Measurements from ENCODE around the gene CALR.
"Not testable (repeated sequence)": the region's sequence is repeated elsewhere in the genome, so short reads cannot be mapped to it uniquely, and the experiment has no call there.

Gene CALR

DNA sequence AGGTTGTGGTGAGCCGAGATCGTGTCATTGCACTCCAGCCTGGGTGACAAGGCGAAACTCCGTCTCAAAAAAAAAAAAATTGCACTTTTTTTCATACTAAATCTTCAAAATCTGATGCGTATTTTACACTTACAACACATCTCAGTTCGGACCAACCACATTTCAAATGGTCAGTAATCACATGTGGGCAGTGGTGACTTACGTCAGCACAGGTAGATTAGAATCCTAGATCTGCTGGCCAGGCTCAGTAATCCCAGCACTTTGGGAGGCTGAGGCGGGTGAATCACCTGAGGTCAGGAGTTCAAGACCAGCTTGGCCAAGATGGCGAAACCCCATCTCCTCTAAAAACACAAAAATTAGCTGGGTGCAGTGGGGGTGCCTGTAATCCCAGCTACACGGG, 3.3 kb upstream of the CALR start:
- no peak for DNase-seq

DNA sequence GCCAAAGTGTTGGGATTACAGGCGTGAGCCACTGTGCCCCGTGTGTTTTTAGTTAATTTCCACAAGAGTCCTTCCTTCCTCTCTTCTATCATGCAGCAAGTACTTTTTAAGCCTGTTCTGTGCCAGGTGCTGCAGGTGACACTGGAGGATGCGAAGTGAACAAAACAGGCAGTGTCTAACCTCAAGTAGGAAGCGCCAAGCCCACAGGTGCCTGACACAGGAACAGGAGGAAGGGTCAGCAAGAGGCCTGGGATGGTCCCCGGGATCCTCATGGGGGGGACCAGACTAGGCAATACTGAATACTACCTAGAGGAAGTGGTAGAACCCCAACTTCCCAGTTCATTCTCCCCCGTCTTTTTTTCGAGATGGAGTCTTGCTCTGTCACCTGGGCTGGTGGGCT, 1.8 kb upstream of the CALR start:
- no peak for DNase-seq

DNA sequence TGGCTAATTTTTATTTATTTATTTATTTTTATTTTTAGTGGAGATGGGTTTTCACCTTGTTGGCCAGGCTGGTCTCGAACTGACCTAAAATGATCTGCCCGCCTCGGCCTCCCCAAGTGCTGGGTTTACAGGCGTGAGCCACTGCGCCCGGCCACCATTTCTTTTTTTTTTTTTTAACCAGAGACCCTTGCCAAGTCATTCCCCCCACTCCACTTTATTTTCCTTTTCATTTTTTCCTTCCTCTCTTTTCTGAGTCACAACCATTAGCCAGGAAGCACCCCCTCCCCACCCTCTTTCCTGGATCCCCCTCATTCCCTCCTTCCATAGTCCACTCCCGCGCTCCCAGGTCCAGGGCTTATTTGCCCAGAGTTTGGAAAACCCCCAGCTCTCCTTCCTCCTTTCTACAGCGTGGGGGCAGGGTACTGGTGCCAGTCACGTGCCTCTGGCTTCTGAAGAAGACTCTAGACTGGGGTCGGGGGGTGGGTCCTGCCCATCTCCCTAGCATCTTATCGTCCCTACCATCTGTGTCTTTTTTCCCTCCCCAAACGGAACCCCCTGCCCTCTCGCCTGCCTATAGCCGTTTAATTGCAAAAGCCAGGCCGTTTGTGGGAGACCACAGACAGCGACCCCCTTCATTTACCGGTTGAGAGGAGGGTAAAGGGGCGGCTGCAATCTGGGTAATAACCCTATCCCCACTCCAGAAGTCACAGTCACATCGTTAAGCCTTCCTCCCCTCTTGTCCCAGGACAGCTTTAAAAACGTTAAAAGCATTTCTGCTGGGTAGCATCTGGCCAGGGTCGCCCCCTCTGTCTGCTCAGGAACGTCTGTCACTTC, 1.1 kb upstream of the CALR start:
- peak; percentile 63 for DNase-seq

DNA sequence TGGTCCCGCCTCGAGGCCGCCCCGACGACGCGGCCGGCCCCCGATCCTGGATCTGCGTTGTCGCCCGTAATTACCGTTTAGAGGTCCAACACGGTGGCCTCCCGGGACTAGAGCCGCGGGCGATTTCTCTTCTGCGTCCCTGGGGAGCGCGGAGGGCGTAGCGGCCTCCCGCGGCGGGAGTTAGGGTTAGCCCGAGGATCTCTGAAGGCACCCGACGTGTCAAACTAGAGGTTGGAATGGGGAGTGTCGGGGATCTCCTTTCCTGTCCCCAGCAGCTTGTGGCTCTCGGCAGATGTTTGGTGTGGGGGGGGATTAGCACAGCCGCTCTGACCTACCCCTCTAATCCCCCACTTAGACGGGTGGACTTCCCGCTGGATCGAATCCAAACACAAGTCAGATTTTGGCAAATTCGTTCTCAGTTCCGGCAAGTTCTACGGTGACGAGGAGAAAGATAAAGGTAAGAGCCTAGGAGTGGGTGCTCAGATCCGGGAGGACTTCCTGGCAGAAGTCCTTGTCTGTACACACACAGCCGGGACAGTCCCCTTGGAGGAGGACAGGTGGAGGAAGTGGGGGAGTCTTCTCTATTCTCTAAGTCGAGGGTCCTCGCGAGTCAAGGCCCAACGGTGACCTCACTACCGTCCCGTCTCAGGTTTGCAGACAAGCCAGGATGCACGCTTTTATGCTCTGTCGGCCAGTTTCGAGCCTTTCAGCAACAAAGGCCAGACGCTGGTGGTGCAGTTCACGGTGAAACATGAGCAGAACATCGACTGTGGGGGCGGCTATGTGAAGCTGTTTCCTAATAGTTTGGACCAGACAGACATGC, 581 bp downstream of the CALR start:
- peak; percentile 63 for DNase-seq

DNA sequence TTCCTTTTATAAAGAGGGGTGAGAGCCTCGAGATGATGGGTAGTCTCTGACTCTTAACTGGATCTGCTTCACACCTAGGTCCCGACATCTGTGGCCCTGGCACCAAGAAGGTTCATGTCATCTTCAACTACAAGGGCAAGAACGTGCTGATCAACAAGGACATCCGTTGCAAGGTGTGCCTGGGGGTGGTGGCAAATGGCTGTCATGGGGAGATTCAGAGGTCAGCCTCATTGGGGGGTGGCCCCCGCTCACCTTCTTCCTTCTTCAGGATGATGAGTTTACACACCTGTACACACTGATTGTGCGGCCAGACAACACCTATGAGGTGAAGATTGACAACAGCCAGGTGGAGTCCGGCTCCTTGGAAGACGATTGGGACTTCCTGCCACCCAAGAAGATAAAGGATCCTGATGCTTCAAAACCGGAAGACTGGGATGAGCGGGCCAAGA, 1.6 kb downstream of the CALR start:
- DNase-seq, result no peak

DNA sequence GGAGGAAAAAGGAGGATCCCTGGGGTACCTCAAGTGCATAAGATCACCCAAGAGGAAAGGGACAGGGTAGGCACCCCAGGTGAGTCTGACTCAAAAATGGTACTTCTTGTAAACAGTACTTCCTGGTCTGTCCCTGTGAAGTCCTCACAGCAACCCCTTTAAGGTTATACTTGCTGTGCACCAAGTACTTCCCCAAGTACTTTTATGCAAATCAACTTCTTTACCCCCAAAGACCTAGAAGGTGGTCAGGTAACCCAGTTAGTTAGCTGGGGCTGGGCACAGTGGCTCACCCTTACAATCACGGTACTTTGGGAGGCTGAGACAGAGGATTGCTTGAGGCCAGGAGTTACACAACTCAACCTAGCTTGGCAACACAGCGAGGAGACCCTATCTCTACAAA, 2.5 kb downstream of the CALR start:
- no peak for DNase-seq

DNA sequence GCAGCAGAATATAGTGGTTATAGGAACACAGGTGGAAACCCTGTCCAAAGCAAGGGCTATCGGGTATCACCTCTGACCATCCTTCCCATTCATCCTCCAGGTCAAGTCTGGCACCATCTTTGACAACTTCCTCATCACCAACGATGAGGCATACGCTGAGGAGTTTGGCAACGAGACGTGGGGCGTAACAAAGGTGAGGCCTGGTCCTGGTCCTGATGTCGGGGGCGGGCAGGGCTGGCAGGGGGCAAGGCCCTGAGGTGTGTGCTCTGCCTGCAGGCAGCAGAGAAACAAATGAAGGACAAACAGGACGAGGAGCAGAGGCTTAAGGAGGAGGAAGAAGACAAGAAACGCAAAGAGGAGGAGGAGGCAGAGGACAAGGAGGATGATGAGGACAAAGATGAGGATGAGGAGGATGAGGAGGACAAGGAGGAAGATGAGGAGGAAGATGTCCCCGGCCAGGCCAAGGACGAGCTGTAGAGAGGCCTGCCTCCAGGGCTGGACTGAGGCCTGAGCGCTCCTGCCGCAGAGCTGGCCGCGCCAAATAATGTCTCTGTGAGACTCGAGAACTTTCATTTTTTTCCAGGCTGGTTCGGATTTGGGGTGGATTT, 5.1 kb downstream of the CALR start:
- DNase-seq, result no peak

DNA sequence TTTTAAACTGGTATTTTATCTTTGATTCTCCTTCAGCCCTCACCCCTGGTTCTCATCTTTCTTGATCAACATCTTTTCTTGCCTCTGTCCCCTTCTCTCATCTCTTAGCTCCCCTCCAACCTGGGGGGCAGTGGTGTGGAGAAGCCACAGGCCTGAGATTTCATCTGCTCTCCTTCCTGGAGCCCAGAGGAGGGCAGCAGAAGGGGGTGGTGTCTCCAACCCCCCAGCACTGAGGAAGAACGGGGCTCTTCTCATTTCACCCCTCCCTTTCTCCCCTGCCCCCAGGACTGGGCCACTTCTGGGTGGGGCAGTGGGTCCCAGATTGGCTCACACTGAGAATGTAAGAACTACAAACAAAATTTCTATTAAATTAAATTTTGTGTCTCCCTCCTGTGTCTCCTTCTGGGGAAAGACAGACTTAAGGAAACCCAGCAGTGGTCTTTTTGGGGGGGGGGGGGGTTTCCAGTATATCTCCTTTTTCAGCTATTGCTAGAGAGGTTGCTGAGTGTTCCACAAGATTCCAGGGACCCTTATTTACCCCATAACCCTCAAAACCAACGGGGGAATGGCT, 5.8 kb downstream of the CALR start:
- DNase-seq, result no peak

DNA sequence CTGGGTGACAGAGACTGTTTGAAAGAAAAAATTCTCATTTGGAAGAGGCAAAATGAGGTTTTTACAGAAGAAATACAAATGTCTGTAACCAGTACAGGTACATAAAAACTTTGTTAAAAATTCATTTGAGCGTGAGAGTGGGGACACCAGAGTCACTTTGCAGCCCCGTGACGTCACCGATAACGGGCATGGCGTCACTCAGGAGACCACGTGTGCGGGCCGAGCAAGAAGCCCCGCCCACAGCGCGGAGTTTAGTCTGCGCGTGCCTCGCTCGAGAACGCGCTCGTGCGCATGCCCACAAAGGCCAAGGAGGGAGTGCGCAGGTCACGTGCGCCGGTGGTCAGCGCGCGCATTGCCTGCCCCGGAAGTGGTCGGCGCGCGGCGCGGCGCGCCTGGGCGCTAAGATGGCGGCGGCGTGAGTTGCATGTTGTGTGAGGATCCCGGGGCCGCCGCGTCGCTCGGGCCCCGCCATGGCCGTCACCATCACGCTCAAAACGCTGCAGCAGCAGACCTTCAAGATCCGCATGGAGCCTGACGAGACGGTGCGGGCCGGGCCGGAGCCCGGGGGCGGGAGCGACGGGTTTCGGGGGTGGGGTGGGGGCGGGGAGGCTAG, 7.2 kb downstream of the CALR start, which contains the start of gene RAD23A:
Gene RAD23A, plus strand, starts transcription at position 384 of the 613 bp plus-strand sequence. Its CDS starts 87 bp downstream, at position 471.
- DNase-seq, result peak; percentile 100

DNA sequence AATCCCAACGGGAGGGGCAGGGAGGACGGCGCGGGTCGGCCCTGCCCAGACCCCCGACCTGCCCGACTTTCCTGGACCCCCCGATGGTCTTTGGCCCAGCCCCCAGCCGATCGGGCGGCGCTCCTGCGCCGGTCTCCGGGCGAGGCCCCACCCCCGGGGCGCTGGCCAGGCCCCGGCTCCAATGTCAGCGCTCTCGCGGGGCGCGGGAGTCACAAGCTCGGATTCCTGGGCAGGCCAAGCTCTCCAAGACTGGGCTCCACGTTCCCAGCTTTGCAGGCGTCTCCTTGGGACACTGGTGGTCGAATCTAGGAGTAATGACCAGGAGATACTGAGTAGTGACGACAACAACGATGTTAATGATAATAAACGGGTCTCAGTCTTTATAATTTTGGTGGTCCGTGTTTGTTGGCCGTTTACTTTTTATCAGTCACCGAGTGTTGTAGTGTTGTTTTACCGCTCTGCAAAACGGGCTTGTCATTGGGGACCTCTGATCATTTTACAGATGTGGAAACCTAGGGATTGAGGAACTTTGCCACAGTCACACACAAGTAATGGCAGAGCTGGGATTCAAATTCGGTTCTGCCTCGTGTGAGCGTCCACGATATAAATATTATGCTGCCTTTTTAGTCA, 7.8 kb downstream of the CALR start:
- peak; percentile 68 for DNase-seq

DNA sequence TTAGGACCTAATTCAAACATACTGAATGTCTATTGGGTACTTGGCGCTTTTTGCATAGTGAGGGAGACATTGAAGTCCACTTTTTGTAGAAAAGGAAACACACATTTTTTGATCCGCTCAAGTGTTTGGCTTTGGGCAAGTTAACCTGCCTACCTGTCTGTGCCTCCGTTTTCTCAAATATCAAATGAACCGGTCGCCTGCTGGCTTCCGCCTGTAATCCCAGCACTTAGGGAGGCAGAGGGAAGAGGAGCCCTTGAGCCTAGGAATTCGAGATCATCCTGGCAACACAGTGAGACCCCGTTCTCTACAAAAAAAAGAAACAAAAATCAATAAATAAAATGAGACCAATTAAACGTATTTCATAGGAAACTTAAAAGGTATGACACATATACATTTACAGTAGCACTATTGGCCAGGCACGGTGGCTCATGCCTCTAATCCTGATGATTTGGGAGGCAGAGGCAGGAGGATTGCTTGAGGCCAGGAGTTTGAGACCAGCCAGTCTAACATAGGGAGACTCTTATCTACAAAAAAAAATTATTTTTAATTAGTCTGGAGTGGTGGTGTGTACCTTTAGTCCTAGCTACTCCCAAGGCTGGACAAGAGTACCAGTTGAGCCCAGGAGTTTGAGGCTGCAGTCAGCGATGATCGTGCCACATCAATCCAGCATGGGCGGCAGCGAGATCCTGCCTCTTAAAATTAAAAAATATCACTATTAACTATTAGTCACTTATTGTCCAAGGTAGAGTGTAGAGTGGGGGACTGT, 8.5 kb downstream of the CALR start:
- DNase-seq, result no peak

DNA sequence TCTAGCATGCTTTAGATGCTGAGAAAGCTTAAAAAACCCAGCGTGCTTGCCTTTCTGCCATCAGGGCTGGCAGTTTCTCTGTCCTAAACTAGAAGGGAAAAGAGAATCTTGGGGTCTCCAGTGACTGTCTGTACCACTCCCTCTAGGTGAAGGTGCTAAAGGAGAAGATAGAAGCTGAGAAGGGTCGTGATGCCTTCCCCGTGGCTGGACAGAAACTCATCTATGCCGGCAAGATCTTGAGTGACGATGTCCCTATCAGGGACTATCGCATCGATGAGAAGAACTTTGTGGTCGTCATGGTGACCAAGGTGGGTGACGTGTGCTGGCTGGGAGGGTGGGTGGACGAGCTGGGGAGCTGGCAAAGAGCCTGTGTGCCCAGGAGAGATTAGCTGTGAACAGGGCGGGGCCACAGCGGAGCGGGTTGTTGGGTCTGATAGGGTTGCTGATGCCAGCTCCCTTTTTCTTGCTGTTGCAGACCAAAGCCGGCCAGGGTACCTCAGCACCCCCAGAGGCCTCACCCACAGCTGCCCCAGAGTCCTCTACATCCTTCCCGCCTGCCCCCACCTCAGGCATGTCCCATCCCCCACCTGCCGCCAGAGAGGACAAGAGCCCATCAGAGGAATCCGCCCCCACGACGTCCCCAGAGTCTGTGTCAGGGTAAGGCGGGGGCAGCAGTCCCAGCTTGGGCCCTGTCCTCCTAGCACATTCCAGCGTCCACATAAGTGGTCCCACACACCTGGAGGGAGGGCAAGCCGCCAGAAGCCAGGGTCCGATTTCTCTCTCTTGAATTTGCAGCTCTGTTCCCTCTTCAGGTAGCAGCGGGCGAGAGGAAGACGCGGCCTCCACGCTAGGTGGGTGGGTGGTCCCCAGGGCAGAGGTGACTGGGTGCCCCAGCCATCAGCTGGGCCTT, 9.5 kb downstream of the CALR start:
- DNase-seq, result no peak

DNA sequence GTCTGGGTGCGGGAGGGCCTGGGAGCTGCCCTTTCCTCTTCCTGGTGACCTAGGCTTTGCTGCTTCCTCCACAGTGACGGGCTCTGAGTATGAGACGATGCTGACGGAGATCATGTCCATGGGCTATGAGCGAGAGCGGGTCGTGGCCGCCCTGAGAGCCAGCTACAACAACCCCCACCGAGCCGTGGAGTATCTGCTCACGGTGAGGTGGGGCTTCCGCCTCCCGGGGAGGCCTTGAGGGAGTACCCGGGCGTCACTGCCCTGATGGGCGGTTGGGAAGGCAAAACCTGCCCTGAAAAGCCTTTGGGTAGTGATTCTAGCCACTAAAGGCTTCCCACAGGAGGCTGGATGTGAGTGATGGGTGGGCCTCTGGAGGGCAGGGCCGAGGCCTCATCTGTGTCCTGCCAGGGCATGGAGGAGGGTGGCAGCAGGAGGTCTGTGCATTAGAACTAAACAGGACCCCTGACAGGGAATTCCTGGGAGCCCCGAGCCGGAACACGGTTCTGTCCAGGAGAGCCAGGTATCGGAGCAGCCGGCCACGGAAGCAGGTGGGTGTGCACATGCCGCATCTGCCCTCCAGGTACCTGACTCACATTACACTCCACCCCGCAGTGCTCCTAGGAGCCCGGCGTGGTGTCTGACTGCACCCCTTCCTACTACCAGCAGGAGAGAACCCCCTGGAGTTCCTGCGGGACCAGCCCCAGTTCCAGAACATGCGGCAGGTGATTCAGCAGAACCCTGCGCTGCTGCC, 10.4 kb downstream of the CALR start:
- no peak for DNase-seq

DNA sequence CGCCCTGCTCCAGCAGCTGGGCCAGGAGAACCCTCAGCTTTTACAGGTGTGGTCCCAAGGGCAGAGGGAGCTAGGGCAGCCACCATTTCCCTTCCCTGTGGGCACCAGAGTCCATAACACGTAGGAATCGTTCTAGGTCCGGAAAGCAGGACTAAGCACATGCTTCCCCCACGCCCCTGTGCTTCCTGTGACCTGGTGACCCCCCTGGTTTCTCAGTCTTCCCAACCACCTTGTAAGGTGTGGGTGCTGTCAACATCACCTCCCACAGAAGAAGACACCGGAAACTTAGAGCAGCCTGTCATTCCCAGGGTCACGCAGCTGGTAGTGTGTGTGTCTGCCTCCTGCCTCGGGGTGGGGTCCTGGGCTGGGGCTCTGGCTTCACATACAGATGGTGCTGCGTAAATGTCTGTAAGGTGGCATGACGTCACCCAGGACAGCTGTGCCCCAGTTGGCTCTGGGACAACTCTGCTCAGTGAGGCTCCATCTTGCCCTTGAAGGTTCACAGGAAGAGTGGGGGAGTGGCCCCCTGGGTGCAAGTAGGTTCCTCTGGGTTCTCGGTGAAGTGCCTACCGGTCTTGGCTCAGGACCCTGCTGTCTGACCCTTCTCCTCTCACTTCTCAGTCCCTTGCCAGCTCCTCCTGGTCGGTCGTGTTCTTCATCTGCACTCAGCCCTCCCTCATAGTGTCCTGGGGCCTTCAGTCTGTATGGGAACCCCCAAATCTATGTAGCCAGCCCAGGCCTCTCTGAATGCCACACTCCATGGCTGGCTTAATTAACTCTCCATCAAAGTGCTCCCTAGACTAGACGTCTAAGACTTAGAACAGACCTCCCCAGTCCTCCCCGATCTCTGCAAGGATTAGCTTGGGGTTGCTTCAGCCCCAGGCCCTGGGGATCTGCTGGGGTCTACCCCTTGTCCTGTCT, 11.2 kb downstream of the CALR start:
- DNase-seq, result no peak

DNA sequence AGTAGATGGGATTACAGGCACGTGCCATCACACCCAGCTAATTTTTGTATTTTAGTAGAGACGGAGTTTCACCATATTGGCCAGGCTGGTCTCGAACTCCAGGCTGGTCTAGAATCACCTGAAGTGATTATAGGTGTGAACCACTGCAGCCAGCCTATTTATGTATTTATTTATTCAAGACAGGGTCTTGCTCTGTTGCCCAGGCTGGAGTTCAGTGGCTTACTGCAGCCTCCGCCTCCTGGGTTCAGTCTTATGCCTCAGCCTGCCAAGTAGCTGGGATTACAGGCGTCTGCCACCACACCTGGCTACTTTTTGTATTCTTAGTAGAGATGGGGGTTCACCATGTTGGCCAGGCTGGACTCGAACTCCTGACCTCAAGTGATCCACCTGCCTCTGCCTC, 13.6 kb downstream of the CALR start:
- not testable (repeated sequence) for DNase-seq

DNA sequence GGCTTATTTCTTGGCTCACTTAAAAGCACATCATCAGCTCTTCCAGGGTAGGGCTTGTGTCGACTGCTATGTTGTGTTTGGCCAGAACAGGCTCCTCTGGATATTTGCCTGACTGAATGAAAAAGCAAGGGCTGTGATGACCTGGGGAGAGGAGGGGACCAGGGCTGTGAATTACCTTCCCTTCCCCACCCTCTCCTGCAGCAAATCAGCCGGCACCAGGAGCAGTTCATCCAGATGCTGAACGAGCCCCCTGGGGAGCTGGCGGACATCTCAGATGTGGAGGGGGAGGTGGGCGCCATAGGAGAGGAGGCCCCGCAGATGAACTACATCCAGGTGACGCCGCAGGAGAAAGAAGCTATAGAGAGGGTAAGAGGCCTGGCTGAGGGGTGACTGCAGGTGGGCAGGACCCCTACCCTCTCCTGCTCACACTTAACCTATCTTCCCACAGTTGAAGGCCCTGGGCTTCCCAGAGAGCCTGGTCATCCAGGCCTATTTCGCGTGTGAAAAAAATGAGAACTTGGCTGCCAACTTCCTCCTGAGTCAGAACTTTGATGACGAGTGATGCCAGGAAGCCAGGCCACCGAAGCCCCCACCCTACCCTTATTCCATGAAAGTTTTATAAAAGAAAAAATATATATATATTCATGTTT, 14.2 kb downstream of the CALR start:
- peak; percentile 64 for DNase-seq

DNA sequence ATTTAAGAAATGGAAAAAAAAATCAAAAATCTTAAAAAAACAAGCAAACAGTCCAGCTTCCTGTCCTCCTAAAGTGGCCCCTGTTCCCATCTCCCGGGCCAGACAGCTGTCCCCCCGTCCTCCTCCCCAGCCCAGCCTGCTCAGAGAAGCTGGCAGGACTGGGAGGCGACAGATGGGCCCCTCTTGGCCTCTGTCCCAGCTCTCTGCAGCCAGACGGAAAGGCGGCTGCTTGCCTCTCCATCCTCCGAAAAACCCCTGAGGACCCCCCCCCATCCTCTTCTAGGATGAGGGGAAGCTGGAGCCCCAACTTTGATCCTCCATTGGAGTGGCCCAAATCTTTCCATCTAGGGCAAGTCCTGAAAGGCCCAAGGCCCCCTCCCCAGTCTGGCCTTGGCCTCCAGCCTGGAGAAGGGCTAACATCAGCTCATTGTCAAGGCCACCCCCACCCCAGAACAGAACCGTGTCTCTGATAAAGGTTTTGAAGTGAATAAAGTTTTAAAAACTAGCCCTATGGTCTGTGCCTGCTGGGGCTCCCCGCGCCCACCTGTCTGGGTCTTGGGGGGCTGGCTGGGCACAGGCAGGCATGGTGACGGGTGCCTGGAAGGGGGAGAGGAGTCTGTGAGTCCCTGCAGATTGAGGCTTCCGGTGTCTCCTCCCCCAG, 14.9 kb downstream of the CALR start:
- DNase-seq, result no peak
